ENCODE measurements around the gene BRS3.
"Not testable (repeated sequence)": the region's sequence is repeated elsewhere in the genome, so short reads cannot be mapped to it uniquely, and the experiment has no call there.

BRS3 gene

DNA sequence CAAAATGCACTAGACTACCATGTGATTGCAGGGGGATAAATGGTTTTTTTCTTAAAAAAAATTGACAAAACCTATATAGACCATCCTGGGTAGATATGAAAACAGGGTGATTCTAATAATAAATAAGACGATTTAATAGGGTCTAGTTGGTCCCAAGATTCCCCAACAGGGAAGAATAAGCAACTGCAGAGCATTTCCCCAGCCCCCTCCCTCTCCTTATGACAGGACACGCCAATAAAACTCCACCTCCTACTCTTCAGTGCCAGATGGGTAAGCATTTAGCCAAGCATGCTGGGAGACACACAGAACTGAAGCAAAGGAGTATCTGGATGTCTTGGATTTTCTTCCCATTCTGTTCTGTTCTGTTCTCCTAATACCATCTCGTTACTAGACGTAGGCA lies at the start of gene BRS3:
Gene BRS3, plus strand, starts transcription at position 301 of the 400 bp plus-strand sequence. CDS start 168 bp downstream, outside the sequence.
- no peak within 1 kb of the TSS for H3K4me3 ChIP-seq (ENCODE audit: low read depth, low read length)
- DNase-seq (ENCODE audit: low read depth), result no peak
- TF ChIP-seq, protein P1, sequence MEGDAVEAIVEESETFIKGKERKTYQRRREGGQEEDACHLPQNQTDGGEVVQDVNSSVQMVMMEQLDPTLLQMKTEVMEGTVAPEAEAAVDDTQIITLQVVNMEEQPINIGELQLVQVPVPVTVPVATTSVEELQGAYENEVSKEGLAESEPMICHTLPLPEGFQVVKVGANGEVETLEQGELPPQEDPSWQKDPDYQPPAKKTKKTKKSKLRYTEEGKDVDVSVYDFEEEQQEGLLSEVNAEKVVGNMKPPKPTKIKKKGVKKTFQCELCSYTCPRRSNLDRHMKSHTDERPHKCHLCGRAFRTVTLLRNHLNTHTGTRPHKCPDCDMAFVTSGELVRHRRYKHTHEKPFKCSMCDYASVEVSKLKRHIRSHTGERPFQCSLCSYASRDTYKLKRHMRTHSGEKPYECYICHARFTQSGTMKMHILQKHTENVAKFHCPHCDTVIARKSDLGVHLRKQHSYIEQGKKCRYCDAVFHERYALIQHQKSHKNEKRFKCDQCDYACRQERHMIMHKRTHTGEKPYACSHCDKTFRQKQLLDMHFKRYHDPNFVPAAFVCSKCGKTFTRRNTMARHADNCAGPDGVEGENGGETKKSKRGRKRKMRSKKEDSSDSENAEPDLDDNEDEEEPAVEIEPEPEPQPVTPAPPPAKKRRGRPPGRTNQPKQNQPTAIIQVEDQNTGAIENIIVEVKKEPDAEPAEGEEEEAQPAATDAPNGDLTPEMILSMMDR (IDR thresholded peaks at IDR 0.05; ENCODE audit: low read depth, low read length, missing control alignments), result no peak
- in situ Hi-C loops (cut with HindIII; ENCODE audit: low sequenced_read_pairs), result no loop called here

DNA sequence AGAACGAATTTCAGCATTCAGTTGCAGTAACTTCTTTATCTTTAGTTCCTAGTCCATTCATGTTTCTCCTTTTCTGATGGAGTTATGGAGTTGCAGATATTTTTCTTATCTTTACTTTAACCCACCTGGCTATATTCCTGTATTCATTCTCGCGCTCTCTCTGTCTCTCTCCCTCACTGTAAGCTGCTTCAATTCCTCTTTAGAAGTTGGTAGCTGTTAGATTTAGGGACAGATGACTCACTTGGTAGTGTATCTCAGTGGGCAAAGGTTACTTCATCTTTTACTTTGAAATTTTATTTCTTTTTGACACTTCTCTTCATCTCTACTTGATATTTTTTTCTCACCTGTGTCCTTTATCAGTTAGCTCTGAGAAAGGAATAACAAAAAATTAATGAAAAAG lies 49.6 kb upstream of the BRS3 start:
- H3K4me3 ChIP-seq (ENCODE audit: low read depth, low read length), result no peak overlapping the region
- in situ Hi-C loops (cut with HindIII; ENCODE audit: low sequenced_read_pairs), result no loop called here
- TF ChIP-seq, protein P1 (IDR thresholded peaks at IDR 0.05; ENCODE audit: low read depth, low read length, missing control alignments), result no peak
- DNase-seq (ENCODE audit: low read depth), result no peak

DNA sequence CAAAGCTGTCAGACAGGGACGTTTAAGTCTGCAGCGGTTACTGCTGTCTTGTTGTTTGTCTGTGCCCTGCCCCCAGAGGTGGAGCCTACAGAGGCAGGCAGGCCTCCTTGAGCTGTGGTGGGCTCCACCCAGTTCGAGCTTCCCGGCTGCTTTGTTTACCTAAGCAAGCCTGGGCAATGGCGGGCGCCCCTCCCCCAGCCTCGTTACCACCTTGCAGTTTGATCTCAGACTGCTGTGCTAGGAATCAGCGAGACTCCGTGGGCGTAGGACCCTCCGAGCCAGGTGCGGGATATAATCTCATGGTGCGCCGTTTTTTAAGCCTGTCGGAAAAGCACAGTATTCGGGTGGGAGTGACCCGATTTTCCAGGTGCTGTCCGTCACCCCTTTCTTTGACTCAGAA lies 42.1 kb upstream of the BRS3 start:
- DNase-seq (ENCODE audit: low read depth); in situ Hi-C loops (cut with HindIII; ENCODE audit: low sequenced_read_pairs); H3K4me3 ChIP-seq (ENCODE audit: low read depth, low read length): not testable (repeated sequence)

DNA sequence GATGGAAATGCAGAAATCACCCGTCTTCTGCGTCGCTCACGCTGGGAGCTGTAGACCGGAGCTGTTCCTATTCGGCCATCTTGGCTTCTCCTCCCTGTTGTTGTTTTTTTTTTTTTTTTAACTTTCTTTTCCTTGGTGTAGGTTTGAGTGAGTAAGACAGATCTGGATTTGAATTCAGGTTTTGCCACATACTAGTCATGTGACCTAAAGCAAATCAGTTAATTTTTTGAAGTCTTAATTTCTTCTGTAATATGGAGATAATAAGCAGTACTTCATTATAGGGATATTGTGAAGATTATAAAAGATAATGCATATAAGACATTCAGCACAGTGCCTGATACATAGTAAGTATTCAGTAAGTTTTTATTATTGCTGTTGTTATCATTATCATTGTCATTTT lies 41.5 kb upstream of the BRS3 start:
- DNase-seq (ENCODE audit: low read depth), result no peak
- TF ChIP-seq, protein P1 (IDR thresholded peaks at IDR 0.05; ENCODE audit: low read depth, low read length, missing control alignments), result no peak
- in situ Hi-C loops (cut with HindIII; ENCODE audit: low sequenced_read_pairs), result no loop called here
- no peak overlapping the region for H3K4me3 ChIP-seq (ENCODE audit: low read depth, low read length)

DNA sequence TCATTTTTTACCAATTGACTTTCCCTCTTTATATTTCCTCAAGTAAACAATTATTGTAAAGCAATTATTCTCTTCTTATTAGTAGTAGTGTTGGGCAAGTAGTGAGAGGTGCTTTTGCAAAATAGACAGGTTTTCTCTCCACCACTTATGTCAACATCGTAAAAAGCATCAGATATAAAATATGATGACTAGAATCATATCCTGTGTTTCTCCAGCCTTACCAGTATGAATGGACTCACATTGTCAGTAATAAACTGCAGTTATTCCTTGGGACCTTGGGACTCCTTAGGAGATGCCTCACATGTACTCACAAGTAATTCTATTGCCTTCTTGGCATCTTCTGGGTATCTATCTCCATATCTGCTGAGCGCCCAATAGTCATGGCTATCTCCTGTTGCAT lies 40.4 kb upstream of the BRS3 start:
- no peak for DNase-seq (ENCODE audit: low read depth)
- in situ Hi-C loops (cut with HindIII; ENCODE audit: low sequenced_read_pairs), result no loop called here
- TF ChIP-seq, protein P1 (IDR thresholded peaks at IDR 0.05; ENCODE audit: low read depth, low read length, missing control alignments), result no peak
- H3K4me3 ChIP-seq (ENCODE audit: low read depth, low read length), result no peak overlapping the region

DNA sequence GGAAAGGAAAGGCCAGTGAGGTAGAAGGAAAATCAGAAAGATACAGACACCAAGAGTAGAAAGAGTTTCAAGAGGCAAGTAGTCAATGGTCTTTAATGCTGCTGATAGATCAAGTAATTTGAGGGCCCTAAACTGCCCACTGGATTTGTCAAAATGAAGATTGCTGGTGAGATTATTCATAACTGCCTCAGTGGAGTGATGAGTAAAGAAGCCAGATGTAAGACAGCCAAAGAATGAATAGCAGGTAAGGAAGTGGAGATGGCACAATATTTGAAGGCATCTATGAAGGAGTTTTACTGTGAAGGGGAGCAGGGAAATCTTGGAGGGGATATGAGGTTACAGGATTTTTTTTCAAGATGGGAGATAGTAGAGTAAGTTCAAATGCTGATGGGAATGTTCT lies 39.8 kb upstream of the BRS3 start:
- in situ Hi-C loops (cut with HindIII; ENCODE audit: low sequenced_read_pairs), result no loop called here
- DNase-seq (ENCODE audit: low read depth), result no peak
- TF ChIP-seq, protein P1 (IDR thresholded peaks at IDR 0.05; ENCODE audit: low read depth, low read length, missing control alignments), result no peak
- no peak overlapping the region for H3K4me3 ChIP-seq (ENCODE audit: low read depth, low read length)

DNA sequence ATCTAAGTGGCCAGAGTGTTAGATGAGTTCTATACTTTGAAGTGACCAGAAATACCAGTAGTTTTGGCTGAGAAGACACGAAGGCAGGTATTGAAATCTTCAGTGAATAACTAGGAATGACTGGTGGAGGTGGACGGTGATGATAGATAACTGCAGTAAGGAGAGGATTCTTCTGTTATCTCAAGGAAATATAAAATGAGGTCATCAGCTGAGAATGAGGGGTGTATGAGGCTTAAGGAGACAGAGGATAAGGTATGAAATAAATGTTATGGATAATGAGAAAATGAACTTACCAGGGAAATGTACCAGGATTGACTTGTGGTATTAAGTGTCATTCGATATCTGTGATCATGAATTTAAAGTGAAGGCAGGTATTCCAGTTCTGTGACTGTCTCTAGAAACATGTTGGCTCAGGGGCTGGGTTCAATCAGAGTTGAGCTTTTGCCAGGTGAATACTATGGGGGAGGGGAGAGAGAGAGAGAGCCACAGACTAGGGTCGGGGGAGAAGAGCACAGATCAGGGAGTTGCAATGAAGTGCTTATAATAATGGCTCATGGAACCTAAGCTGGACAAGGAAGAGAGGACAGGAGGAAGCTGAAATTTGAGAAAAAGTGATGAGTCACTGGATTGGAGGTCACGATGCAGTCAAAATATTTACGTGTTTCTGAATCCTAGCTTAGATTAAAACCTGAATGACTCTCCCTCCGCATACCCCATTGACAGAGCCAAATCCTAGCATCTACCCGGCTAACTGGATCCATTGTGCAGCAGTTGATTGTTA lies 37.5 kb upstream of the BRS3 start:
- H3K4me3 ChIP-seq (ENCODE audit: low read depth, low read length), result no peak overlapping the region
- in situ Hi-C loops (cut with HindIII; ENCODE audit: low sequenced_read_pairs), result no loop called here
- TF ChIP-seq, protein P1 (IDR thresholded peaks at IDR 0.05; ENCODE audit: low read depth, low read length, missing control alignments), result no peak
- no peak for DNase-seq (ENCODE audit: low read depth)

Measured in astrocyte of the cerebellum (primary cell).